Measurements from ENCODE around the gene PID1. TPM values are rescaled to one million over a fixed set of nuclear protein-coding genes. Genes with fewer than 3 reads are reported as not detected.

The PID1 gene
- polyA plus RNA-seq, 1 of the 3 experiments (the other 2 are of a cell fraction) = 0.16 TPM

DNA sequence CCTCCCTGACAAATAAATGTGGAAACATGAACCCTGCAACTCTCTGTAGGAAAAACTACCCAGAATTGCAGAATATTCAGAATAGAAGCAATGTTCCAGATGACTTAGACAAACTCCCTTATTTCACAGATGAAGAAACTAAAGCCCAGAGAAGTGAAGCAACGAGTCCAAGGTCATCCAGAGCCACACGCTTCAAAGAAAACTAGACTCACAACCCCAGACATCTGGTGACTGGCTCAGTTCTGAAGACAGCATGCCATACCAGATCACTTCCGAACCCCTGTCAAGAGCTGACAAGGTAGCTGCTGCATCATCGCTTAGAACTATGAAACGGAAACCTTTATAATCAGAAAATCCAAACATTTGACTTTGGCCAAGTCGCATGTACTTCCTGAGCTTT, 101.3 kb downstream of the PID1 start:
- POLR2A ChIA-PET = no interaction called here
- DNase-seq = no peak

DNA sequence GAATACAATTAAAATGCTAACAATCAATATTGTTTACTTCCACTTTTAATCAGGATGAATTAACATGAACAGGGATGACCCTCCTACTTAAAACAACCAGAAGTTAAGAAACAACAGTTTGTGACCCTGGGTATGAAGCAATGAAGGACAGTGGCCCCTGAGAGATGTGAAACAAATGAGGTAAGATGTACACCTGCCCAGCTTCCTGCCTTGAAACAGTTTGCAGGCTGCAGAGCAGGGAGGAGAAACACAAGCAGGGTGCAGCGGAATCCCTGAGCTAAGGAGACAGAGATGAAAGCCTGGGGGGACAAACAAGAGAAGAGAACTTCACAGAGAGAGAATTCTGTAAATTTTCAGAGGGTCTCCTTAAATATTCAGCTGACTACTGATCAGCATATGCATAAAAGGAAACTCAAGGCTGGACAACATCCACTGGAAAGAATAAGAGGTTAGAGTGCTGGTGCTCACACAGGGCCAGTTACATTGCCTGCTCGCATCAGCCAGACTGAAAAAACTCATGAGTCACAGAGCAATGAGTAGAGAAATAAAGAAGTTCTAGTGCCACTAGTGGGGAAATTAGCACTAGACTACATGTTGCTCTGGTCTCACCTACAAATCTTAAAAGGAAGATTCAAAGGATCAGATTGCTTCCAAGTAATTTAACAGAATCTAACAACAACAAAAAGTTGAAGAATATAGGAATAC, 106.4 kb downstream of the PID1 start:
- no peak overlapping the region for H3K4me2 ChIP-seq
- no peak for DNase-seq
- no peak overlapping the region for H3K27ac ChIP-seq (ENCODE audit: low read depth in 2 of 2, low read length in 1 of 2)
- no peaks in the 10 kb centered on the region for H3K4me1 ChIP-seq (ENCODE audit: control insufficient read depth in 1 of 2, insufficient read depth in 2 of 2, low read depth in 1 of 2, low read length in 1 of 2)
- H3K9ac ChIP-seq = no peak overlapping the region
- H3K79me2 ChIP-seq (ENCODE audit: insufficient read depth) = no peaks in the 10 kb centered on the region
- POLR2A ChIA-PET = no interaction called here
- H3F3A ChIP-seq (replicated peaks; ENCODE audit: insufficient read depth) = no peaks in the 10 kb centered on the region
- WGBS (ENCODE audit: low lambda C conversion rate) = 35% methylated on average over 2 of the region's 2 CpGs
- no peaks in the 10 kb centered on the region for H3K36me3 ChIP-seq (replicated peaks in 1 of 2; ENCODE audit: control insufficient read depth in 1 of 2, insufficient read depth in 2 of 2, low read length in 1 of 2)
- no peaks in the 10 kb centered on the region for H3K9me3 ChIP-seq
- H3K9me2 ChIP-seq = no peaks in the 10 kb centered on the region
- H3K4me3 ChIP-seq (ENCODE audit: low read depth in 2 of 2, low read length in 1 of 2) = no peak overlapping the region
- H2AFZ ChIP-seq (ENCODE audit: low read depth) = no peak overlapping the region
- no peaks in the 10 kb centered on the region for H4K20me1 ChIP-seq (ENCODE audit: insufficient read depth)
- H3K27me3 ChIP-seq (ENCODE audit: insufficient read depth) = no peaks in the 10 kb centered on the region
- TF ChIP-seq SMC3 (IDR thresholded peaks at IDR 0.05; ENCODE audit: low read depth, low read length) (no peak), FOXM1 (IDR thresholded peaks at IDR 0.05; ENCODE audit: low read depth) (no peak), ELF1 (IDR thresholded peaks at IDR 0.05) (no peak), PBX3 (IDR thresholded peaks at IDR 0.05) (no peak), MAX (IDR thresholded peaks at IDR 0.05; ENCODE audit: low read depth) (no peak), CHD2 (IDR thresholded peaks at IDR 0.05; ENCODE audit: low read length, partially characterized antibody) (no peak)
- CTCF ChIA-PET = interaction anchor here (1.0 kb wide), 1 partner anchor 109 kb away, joined by 3 read pairs; no protein-coding TSS in a partner anchor

More for the DNA sequence above, 101.3 kb downstream of the PID1 start:
- CTCF ChIA-PET = interaction anchor here (0.6 to 1.3 kb wide), 3 partner anchors 20 to 1088 kb away, joined by 3 read pairs; no protein-coding TSS in a partner anchor
- H3F3A ChIP-seq (replicated peaks; ENCODE audit: insufficient read depth) = no peaks in the 10 kb centered on the region
- no peaks in the 10 kb centered on the region for H3K9me2 ChIP-seq
- no peaks in the 10 kb centered on the region for H3K36me3 ChIP-seq (replicated peaks in 1 of 2; ENCODE audit: control insufficient read depth in 1 of 2, insufficient read depth in 2 of 2, low read length in 1 of 2)
- no peaks in the 10 kb centered on the region for H3K9me3 ChIP-seq
- no peaks in the 10 kb centered on the region; a peak in 1 of 4 replicates for H3K4me1 ChIP-seq (ENCODE audit: control insufficient read depth in 1 of 2, insufficient read depth in 2 of 2, low read depth in 1 of 2, low read length in 1 of 2)
- 35% methylated on average over 6 of the region's 6 CpGs for WGBS (ENCODE audit: low lambda C conversion rate)
- no peaks in the 10 kb centered on the region for H4K20me1 ChIP-seq (ENCODE audit: insufficient read depth)
- no peak overlapping the region for H3K4me3 ChIP-seq (ENCODE audit: low read depth in 2 of 2, low read length in 1 of 2)
- H2AFZ ChIP-seq (ENCODE audit: low read depth) = no peak overlapping the region
- no peak for TF ChIP-seq MXI1 (IDR thresholded peaks at IDR 0.05; ENCODE audit: low read depth, low read length)
- no peak for TF ChIP-seq GABPA (IDR thresholded peaks at IDR 0.05; ENCODE audit: low read depth)
- no peak for TF ChIP-seq RAD21 (IDR thresholded peaks at IDR 0.05; ENCODE audit: low read length)
- no peak for TF ChIP-seq FOXJ3 (CRISPR knock-in tag; IDR thresholded peaks at IDR 0.05)
- no peak for TF ChIP-seq CHD2 (IDR thresholded peaks at IDR 0.05; ENCODE audit: low read length, partially characterized antibody)
- no peak for TF ChIP-seq CTCF (IDR thresholded peaks at IDR 0.05)
- no peak for TF ChIP-seq JUND (IDR thresholded peaks at IDR 0.05)
- TF ChIP-seq NFIC (IDR thresholded peaks at IDR 0.05; ENCODE audit: borderline replicate concordance) = no peak
- no peak for TF ChIP-seq TAF1 (IDR thresholded peaks at IDR 0.05; ENCODE audit: borderline replicate concordance, low read depth, low read length)
- no peak for TF ChIP-seq EP300 (IDR thresholded peaks at IDR 0.05; ENCODE audit: borderline replicate concordance in 1 of 2, low read depth in 1 of 2, low read length in 1 of 2)
- no peak for TF ChIP-seq RXRA (IDR thresholded peaks at IDR 0.05; ENCODE audit: borderline replicate concordance, low read depth)
- TF ChIP-seq TCF12 (IDR thresholded peaks at IDR 0.05) = no peak
- TF ChIP-seq FOSL2 (IDR thresholded peaks at IDR 0.05; ENCODE audit: borderline replicate concordance, low read depth) = no peak
- no peak for TF ChIP-seq YY1 (IDR thresholded peaks at IDR 0.05; ENCODE audit: low read depth)
- no peak for TF ChIP-seq SIN3A (IDR thresholded peaks at IDR 0.05; ENCODE audit: borderline replicate concordance, low read depth, low read length)
- no peaks in the 10 kb centered on the region for H3K27me3 ChIP-seq (ENCODE audit: insufficient read depth)
- no peaks in the 10 kb centered on the region for H3K79me2 ChIP-seq (ENCODE audit: insufficient read depth)
- H3K27ac ChIP-seq (ENCODE audit: low read depth in 2 of 2, low read length in 1 of 2) = no peak overlapping the region
- no peak overlapping the region for H3K9ac ChIP-seq
- no peak overlapping the region for H3K4me2 ChIP-seq
